Stimulated activated CD4-positive, alpha-beta T cell treated with anti-CD3 and anti-CD28 coated beads, Interleukin-4, amount 100 ng/mL, for 4 hours (primary cell): ENCODE measurements around the gene ZRSR2.
"Not testable (repeated sequence)": the region's sequence is repeated elsewhere in the genome, so short reads cannot be mapped to it uniquely, and the experiment has no call there.

Source experiments
- DNase-seq, 2 experiments: peaks; one replicate each; pipeline ENCODE4 v3.0.0-alpha.2; 2020

ZRSR2 gene, protein sequence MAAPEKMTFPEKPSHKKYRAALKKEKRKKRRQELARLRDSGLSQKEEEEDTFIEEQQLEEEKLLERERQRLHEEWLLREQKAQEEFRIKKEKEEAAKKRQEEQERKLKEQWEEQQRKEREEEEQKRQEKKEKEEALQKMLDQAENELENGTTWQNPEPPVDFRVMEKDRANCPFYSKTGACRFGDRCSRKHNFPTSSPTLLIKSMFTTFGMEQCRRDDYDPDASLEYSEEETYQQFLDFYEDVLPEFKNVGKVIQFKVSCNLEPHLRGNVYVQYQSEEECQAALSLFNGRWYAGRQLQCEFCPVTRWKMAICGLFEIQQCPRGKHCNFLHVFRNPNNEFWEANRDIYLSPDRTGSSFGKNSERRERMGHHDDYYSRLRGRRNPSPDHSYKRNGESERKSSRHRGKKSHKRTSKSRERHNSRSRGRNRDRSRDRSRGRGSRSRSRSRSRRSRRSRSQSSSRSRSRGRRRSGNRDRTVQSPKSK

GRCh38 chrX:15789979-15790768 lies at the start of gene ZRSR2:
Gene ZRSR2 (plus strand): TSS chrX:15790484. CDS start chrX:15790496, 12 bp downstream.
- DNase-seq, result peak; percentile 78 to 85

DNA sequence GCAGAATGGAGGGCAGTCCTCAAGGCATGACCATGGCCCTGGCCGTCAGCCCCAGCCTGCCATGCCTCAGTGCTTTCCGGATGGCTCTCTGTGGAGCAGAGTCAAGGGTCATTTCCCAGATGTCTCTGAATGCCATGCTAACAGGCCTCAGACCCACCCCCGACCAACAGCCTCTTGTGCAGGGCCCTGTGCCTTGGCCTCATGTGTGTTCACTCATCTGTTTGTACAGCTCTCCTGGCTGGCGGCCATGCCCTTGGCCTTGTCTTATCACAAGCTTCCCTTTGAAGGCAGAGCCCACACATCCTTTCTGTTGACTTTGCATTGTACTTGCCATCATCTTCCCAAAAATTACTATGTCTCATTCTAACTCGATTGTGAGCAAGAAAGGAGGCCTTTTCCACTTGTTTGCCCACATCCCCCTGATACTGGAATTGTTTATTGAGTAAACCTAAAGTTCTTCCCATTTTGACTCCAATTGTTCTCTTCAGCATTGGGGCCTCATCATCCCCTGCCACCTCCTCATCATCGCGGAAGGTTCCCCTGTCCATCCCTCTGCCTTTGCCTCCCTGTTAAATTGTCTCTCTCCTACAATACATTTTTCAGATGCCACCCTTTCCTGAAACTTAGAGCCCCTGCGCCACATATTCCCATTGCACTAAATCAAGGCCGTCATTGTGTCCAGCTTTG lies 46.0 kb upstream of the ZRSR2 start:
- DNase-seq, result no peak

DNA sequence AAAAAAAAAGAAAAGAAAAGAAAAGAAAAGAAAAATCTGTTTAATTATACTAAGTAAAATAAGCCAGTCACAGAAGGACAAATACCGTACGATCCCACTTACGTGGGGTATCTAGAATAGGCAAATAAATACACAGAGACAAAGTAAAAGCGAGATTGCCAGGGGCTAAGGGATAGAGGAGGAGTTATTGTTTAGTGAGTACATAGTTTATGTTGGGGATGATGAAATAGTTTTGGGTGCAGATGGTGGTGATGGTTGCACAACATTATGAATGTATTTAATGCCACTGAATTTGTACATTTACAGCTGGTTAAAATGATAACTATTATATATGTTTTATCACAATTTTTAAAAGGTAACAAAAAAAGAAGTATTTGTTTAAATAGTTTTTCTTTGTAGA lies 45.1 kb upstream of the ZRSR2 start:
- no peak for DNase-seq

- not testable (repeated sequence) for DNase-seq
Measured at GRCh38 chrX:15746651-15747050, 43.6 kb upstream of the ZRSR2 start.

- DNase-seq, result no peak
Measured at GRCh38 chrX:15747626-15748173, 42.6 kb upstream of the ZRSR2 start.

DNA sequence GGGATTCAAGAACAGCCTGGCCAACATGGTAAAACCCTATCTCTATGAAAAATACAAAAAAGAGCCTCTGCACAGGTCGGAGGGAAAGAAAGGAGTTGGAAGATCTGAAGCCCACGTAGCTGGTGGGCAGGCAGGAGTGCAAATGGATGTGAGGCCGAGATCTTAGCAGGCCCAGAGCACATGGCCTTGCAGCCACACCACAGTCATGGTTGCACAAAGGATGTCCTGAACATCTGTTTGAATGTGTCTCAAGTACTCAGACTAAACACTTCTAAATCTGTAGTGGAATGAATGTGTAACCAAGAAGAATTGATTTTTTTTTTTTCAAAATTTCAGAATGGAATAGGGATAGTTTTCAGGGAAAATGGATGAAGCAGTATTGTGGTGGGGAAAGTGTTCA lies 41.4 kb upstream of the ZRSR2 start:
- DNase-seq, result no peak

- DNase-seq, result no peak
Measured at GRCh38 chrX:15749642-15750610, 40.4 kb upstream of the ZRSR2 start.

DNA sequence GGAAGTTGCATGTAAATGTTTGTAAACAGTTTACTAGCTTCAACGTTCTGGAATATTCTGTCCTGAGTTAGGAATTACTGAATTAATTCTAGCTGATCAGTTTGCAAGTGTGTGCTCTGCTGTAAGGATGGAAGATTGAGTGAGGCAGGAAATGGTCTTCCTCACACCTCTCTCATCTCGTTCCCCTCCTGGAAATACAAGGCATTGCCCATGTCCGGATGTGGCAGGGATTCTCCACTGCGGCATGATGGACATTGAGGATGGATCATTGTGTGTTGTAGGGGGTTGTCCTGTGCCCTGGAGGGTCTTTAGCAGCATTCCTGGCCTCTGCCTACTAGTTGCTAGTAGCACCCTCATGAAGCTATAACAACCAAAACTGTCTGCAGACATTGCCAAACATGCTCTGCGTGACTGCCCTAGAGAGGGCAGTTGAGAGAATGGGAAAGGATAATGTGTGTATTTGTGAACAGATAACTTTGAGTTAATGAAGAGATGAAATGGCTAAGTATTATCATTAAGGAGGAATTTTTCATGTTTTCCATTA lies 39.6 kb upstream of the ZRSR2 start:
- no peak for DNase-seq

- no peak for DNase-seq
Measured at GRCh38 chrX:15751155-15751819, 39.0 kb upstream of the ZRSR2 start.

DNA sequence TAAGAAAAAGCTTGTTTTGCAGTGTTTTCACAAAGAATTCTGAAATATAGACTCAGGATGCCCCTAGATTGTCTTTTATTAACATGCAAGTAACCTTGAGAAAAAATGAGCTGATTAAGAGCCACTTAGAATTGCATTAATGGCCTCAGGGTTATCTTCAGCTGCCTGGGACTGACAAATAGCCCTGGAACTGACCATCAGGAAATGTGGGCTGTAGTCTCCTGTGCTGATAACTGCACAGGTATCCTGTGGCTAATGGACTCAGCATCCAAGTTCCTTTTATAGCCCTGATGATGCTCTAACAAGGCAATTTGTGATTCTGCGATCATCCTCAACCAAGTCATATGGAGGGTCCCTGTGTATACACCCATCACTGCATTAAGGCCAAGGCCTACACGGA lies 35.2 kb upstream of the ZRSR2 start:
- no peak for DNase-seq

- no peak for DNase-seq
Measured at GRCh38 chrX:15758140-15758539, 32.1 kb upstream of the ZRSR2 start.

- DNase-seq, result not testable (repeated sequence)
Measured at GRCh38 chrX:15759886-15760285, 30.4 kb upstream of the ZRSR2 start.

- peak in 1 of 2 experiments; percentile 4 for DNase-seq
Measured at GRCh38 chrX:15761564-15762191, 28.6 kb upstream of the ZRSR2 start.

- DNase-seq, result no peak
Measured at GRCh38 chrX:15769300-15769954, 20.9 kb upstream of the ZRSR2 start.

GRCh38 chrX:15781961-15782699 lies 8.2 kb upstream of the ZRSR2 start:
- DNase-seq, result peak in 1 of 2 experiments; percentile 2

- no peak for DNase-seq
Measured at GRCh38 chrX:15785176-15785750, 5.0 kb upstream of the ZRSR2 start.

GRCh38 chrX:15786915-15787314 lies 3.4 kb upstream of the ZRSR2 start:
- DNase-seq, result no peak

- DNase-seq, result no peak
Measured at GRCh38 chrX:15790769-15791290, 546 bp downstream of the ZRSR2 start.
